Lower lobe of right lung (tissue), 2 donors: ENCODE results near the gene TMEM95. TPM values are rescaled to one million over a fixed set of nuclear protein-coding genes. Genes with fewer than 3 reads are reported as not detected.

ENCODE experiments used
- ATAC-seq, 2 donors: fragments of 200-7000 bp; cut with Tn5 transposase; one replicate each; pipeline ENCODE4 v1.9.1; 2020 to 2022; ENCODE audit warnings: mild to moderate bottlenecking in 2 of 2, moderate library complexity in 2 of 2
- DNase-seq: peaks from one replicate; pipeline ENCODE4 v3.0.0-alpha.2; 2020
- H3K27ac ChIP-seq: fragments of 200-600 bp; one replicate; pipeline ENCODE4 v1.8.0; 2022
- H3K27me3 ChIP-seq: fragments of 200-600 bp; one replicate; pipeline ENCODE4 v1.8.0; 2022; ENCODE audit warnings: low read depth
- H3K36me3 ChIP-seq: fragments of 200-600 bp; one replicate; pipeline ENCODE4 v1.8.0; 2022; ENCODE audit warnings: mild to moderate bottlenecking
- H3K4me1 ChIP-seq: fragments of 200-600 bp; one replicate; pipeline ENCODE4 v1.8.0; 2022
- H3K4me3 ChIP-seq: fragments of 200-600 bp; one replicate; pipeline ENCODE4 v1.8.0; 2022; ENCODE audit warnings: mild to moderate bottlenecking
- H3K9me3 ChIP-seq: fragments of 200-600 bp; one replicate; pipeline ENCODE4 v1.8.0; 2022
- intact Hi-C: fragments of 100-400 bp; cut with DNase I; formaldehyde crosslinking; loops from one replicate; pipeline ENCODE4 v1.11.0; 2022
- total RNA-seq: library from RNA; stranded (reverse); fragmentation: NEBNext Ultra II Directional; extraction: Animal tissue kit (Norgen Biotek cat#: 25700); gene quantifications from one replicate; pipeline ENCODE4 v1.2.1, GENCODE V29; 2021
- TF ChIP-seq, protein P1 (sequence below): fragments of 200-600 bp; IDR thresholded peaks from one replicate; pipeline ENCODE4 v1.8.0; 2022; ENCODE audit warnings: antibody characterized with exemption, mild to moderate bottlenecking
- donor health status: DM: no; HTN: yes; CAD: no; lungs with severe emphysema.

Gene TMEM95
- total RNA-seq, 1 donor from 2014 or later = not detected

DNA sequence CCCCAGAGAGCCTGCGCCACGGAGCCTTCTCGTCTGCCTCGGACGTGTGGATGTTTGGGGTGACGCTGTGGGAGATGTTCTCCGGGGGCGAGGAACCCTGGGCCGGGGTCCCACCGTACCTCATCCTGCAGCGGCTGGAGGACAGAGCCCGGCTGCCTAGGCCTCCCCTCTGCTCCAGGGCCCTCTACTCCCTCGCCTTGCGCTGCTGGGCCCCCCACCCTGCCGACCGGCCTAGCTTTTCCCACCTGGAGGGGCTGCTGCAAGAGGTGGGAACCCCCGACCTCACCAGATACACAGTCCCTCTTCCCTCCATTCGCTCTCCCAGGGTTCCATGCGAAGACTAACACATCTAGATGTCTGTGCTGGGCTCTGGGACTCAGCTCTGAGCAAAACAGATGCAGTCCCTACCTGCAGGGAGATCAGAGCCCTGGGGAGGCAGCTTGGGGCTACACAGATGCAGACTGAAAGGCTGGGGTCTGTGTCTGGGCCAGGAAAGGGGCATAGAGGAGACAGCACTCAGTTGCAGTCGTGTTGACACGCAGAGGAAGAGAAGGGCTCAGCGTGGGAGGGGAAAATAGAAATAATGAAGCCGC, 29.6 kb downstream of the TMEM95 start:
- TF ChIP-seq, protein P1, sequence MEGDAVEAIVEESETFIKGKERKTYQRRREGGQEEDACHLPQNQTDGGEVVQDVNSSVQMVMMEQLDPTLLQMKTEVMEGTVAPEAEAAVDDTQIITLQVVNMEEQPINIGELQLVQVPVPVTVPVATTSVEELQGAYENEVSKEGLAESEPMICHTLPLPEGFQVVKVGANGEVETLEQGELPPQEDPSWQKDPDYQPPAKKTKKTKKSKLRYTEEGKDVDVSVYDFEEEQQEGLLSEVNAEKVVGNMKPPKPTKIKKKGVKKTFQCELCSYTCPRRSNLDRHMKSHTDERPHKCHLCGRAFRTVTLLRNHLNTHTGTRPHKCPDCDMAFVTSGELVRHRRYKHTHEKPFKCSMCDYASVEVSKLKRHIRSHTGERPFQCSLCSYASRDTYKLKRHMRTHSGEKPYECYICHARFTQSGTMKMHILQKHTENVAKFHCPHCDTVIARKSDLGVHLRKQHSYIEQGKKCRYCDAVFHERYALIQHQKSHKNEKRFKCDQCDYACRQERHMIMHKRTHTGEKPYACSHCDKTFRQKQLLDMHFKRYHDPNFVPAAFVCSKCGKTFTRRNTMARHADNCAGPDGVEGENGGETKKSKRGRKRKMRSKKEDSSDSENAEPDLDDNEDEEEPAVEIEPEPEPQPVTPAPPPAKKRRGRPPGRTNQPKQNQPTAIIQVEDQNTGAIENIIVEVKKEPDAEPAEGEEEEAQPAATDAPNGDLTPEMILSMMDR = no peak
- Histone ChIP-seq H3K27ac (peak overlapping the region; percentile 49), H3K27me3 (peaks cover 10% of the 10 kb centered on the region), H3K4me1 (peaks cover 26% of the 10 kb centered on the region), H3K4me3 (peak overlapping the region; percentile 52), H3K9me3 (no peaks in the 10 kb centered on the region), H3K36me3 (peaks cover 33% of the 10 kb centered on the region)
- no peak for DNase-seq
- intact Hi-C loops = no loop called here
- ATAC-seq = no peak

DNA sequence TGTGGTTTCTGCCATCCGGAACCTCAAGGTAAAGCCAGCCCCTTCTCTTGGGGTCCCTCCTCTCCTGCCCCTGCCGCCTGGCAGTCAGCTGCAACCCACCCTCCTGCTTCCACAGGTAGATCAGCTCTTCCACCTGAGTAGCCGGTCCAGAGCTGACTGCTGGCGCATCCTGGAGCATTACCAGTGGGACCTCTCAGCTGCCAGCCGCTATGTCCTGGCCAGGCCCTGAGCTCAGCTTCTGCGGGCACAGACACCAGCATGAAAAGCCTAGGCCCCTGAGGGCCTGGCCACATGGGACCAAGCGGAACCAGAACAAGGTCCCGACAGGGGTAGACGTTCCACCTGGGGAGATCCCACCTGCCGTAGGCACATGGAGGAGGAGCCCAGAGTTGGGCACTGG, 33.9 kb downstream of the TMEM95 start:
- ATAC-seq (no peak), DNase-seq (no peak)
- no peak overlapping the region for H3K4me3 ChIP-seq
- TF ChIP-seq, protein P1 = no peak
- no peaks in the 10 kb centered on the region for H3K27me3 ChIP-seq
- intact Hi-C loops = no loop called here
- peaks cover 24% of the 10 kb centered on the region for H3K4me1 ChIP-seq
- peaks cover 54% of the 10 kb centered on the region for H3K36me3 ChIP-seq
- no peaks in the 10 kb centered on the region for H3K9me3 ChIP-seq
- H3K27ac ChIP-seq = no peak overlapping the region

DNA sequence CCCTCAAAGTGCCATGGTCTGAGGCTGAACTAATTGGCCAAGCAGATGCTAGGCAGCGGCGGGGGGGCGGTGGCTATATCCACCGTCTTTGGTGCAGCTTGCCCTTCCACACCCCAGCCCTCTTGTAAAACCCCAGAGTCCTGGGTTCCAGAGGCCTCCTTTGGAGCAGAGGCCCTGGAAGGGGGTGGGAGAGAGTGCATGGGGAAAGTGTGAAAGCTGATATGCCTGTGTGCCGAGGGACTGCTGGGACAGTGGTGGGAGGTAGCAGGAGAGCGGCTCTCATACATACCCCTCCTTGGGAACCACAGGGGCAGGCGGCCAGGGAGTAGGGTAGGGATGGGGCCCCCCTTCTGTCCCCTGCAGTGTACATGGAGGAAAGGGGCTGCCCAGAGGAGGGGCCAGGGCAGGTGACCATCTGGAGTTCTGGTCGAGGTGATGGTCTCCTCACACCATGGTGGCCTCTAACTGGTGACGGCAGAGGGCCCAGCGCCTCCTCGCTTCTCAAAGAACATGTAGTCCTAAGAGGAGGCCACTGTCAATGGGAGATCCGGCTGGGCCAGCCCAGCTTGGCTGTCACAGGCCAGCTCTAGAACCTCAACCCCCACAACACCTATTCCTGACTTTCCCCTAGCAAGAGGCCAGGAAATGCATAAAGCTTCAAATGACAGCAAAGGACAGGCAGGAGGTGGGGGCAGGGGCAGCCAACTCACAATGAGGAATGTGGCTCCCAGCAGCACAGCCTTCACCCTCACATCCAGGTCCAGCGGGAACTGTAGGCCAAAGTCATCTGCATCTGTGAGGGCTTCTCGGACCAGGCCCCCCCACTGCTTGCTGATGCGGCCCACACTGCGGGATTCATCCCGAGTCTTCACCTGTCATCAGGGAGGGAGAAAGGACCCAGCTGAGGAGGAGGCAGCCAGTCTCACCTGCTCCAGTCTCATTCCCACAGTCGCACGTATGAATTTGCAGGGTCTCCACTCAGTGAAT, 35.3 kb downstream of the TMEM95 start:
- H3K27ac ChIP-seq = no peak overlapping the region
- peaks cover 48% of the 10 kb centered on the region for H3K36me3 ChIP-seq
- intact Hi-C loops = no loop called here
- TF ChIP-seq, protein P1 = no peak
- DNase-seq = no peak
- no peaks in the 10 kb centered on the region for H3K27me3 ChIP-seq
- H3K4me1 ChIP-seq = peaks cover 25% of the 10 kb centered on the region
- no peak overlapping the region for H3K4me3 ChIP-seq
- no peak for ATAC-seq
- H3K9me3 ChIP-seq = no peaks in the 10 kb centered on the region

DNA sequence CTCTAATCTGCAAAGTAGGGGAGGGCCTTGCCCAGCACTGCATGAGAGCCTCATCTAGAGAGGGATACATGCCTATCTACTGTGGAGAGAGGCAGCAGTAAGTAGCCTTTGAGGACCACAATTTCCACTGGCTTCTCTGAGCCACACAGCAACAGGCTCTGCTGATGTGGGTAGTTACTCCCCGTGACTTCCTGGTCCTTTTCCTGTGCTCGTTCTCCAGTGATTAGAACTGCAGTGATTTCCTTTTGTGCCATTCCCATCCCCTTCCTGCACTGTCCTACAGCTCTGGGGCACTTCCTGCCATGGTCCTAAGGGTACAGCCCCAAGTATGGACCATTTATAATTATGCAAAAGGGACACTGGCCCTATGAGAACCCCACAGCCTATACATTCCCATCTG, 36.4 kb downstream of the TMEM95 start:
- no peaks in the 10 kb centered on the region for H3K9me3 ChIP-seq
- TF ChIP-seq, protein P1 = no peak
- H3K27me3 ChIP-seq = no peaks in the 10 kb centered on the region
- no peak overlapping the region for H3K4me3 ChIP-seq
- peaks cover 48% of the 10 kb centered on the region for H3K36me3 ChIP-seq
- no peak for ATAC-seq
- intact Hi-C loops = no loop called here
- H3K4me1 ChIP-seq = peaks cover 26% of the 10 kb centered on the region
- peak overlapping the region; percentile 46 for H3K27ac ChIP-seq
- DNase-seq = no peak

DNA sequence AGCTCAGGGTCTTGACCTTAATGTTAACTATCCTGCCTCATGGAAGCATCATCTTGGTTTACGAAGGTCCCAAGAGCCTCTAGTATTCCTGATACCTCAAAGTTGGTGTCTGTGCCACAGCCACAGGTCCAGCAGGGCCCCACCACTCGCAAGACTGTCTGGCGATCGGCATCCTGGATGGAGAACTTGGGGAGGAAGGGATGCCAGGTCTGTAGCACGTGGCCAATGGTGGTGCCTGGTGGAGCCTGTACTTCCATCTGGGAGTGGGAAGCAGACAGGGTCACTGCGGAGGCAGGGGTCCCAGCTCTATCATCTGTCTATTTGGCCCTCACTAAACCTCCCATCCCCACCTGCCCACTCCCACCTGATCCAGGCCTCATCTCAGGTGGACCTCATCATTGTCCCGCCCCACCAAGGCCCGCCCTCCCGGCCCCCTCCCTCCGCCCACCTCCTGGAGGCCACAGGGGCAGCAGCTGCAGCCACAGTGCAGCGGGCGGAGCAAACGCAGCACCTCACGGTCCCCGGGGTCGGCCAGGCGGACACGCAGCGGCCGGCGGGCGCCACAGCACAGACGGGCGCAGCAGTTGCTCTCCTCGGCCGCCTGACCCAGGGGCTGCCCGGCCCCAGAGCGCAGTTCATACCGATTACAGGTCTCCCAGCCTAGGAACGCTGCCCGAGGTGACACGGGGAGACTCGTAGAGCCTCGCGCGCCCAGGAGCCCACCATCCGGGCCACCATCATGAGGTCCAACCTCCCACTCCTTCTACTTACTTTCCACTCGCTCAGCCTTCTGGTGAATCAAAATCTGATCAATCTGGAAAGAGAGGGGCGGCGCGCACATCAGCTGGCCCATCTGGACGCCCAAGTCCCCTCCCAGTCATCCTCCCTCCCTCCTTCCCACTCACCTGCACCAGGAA, 38.0 kb downstream of the TMEM95 start:
- peaks cover 37% of the 10 kb centered on the region for H3K36me3 ChIP-seq
- H3K27ac ChIP-seq = peak overlapping the region; percentile 87
- DNase-seq (no peak), ATAC-seq (no peak)
- H3K9me3 ChIP-seq = no peaks in the 10 kb centered on the region
- H3K4me3 ChIP-seq = peak overlapping the region; percentile 86
- intact Hi-C loops = no loop called here
- H3K4me1 ChIP-seq = peaks cover 26% of the 10 kb centered on the region
- TF ChIP-seq, protein P1 = no peak
- no peaks in the 10 kb centered on the region for H3K27me3 ChIP-seq
